Ovary (tissue), 3 donors: Measurements from ENCODE around the gene CACNA1D.

Experiments
- CTCF ChIP-seq, 3 donors: fragments of 450-650 bp in 2 of 3; fragments of 200-600 bp in 1 of 3; IDR thresholded peaks; one replicate each; pipeline versions ENCODE4 v1.5.1 to v1.8.0; 2016 to 2022; ENCODE audit warnings: antibody characterized with exemption in 3 of 3, mild to moderate bottlenecking in 1 of 3
- POLR2A ChIP-seq: fragments of 450-650 bp; IDR thresholded peaks from one replicate; pipeline ENCODE4 v1.6.1; 2017; ENCODE audit warnings: antibody characterized with exemption, mild to moderate bottlenecking, moderate library complexity
- donor health status: DM: no; HTN: no; CAD: no.

DNA sequence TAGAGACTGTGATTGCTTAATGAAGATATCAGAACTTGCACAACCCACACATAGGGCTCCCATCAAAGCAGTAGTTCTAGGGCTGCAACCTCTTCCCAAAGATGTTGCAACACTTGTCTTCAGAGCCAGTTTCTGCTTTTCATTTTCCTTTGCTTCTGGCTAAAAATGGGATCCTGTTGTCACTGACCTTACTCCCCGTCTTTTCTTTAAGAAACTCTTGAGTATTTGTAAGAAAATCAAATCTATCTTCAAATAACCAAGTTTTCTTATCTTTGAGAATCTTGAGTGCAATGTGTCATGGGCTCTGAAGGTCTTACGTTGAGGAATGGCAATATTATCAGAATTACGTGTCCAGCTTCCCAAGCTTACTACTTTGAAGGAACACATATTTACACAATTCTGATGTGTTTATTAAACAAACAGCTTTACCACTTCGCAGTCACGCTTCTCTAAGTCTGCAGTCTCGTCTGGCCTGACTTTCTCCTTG is 24.1 kb downstream of the CACNA1D start:
- TF ChIP-seq CTCF (IDR thresholded peaks at IDR 0.05) (no peak), POLR2A (no peak)
